Panc1 (cell line): ENCODE data around the gene ZNF282. TPM values are rescaled to one million over a fixed set of nuclear protein-coding genes. Genes with fewer than 3 reads are reported as not detected.

Experiments used
- ATAC-seq: fragments of 200-7000 bp; cut with Tn5 transposase; 2 replicates; pipeline ENCODE4 v1.9.1; 2020; ENCODE audit warnings: mild to moderate bottlenecking, moderate library complexity
- BruUV-seq: library from RNA; stranded (reverse); fragments of 400-500 nt; replicated peaks from 2 replicates; lab custom pipeline; 2021; lab: Mats Ljungman, UMichigan
- CTCF ChIA-PET: fragments of 300-600 bp; sonication (Branson Sonifier 250); formaldehyde crosslinking; loops from one replicate; lab custom pipeline; 2022; ENCODE audit warnings: antibody characterized with exemption; lab: Charles Lee
- POLR2A ChIA-PET: fragments of 300-600 bp; sonication (Branson Sonifier 250); formaldehyde crosslinking; loops from one replicate; lab custom pipeline; 2022; ENCODE audit warnings: antibody characterized with exemption; lab: Charles Lee
- DNase-seq: peaks from one replicate; pipeline ENCODE4 v3.0.0-alpha.2; 2010; ENCODE audit warnings: low read depth, low spot score
- H3K27ac ChIP-seq: 2 replicates; pipeline ENCODE4 v1.5.1; 2011; ENCODE audit warnings: mild to moderate bottlenecking, low read length, inconsistent platforms
- H3K27me3 ChIP-seq: fragments of 200-500 bp; sonication (Bioruptor generic); 2 replicates; pipeline ENCODE4 v1.6.0; 2014; ENCODE audit warnings: low read length, inconsistent platforms; ENCODE audit not compliant: control insufficient read depth, insufficient read depth
- H3K36me3 ChIP-seq: fragments of 200-500 bp; sonication (Bioruptor generic); 2 replicates; pipeline ENCODE4 v1.5.1; 2014; ENCODE audit warnings: inconsistent platforms, mild to moderate bottlenecking, low read length, moderate library complexity; ENCODE audit not compliant: control insufficient read depth, insufficient read depth
- H3K4me1 ChIP-seq: 2 replicates; pipeline ENCODE4 v1.5.1; 2011; ENCODE audit warnings: inconsistent platforms, mild to moderate bottlenecking, low read length, moderate library complexity; ENCODE audit not compliant: control insufficient read depth, insufficient read depth
- H3K4me3 ChIP-seq, 2 experiments: 2 replicates each; pipeline ENCODE4 v1.5.1; 2011 to 2012; ENCODE audit warnings: low read depth in 2 of 2, low read length in 2 of 2, mild to moderate bottlenecking in 2 of 2, inconsistent platforms in 1 of 2, moderate library complexity in 1 of 2
- H3K9me3 ChIP-seq: fragments of 200-500 bp; sonication (Bioruptor generic); 2 replicates; pipeline ENCODE4 v1.5.1; 2014; ENCODE audit warnings: low read depth, mild to moderate bottlenecking, inconsistent platforms, low read length, moderate library complexity; ENCODE audit not compliant: control insufficient read depth, insufficient read depth
- POLR2AphosphoS5 ChIP-seq: IDR thresholded peaks from 2 replicates; pipeline ENCODE4 v1.6.1; 2012; ENCODE audit warnings: mild to moderate bottlenecking, low read depth, low read length, moderate library complexity
- SIN3A ChIP-seq: IDR thresholded peaks from 2 replicates; pipeline ENCODE4 v1.6.1; 2012; ENCODE audit warnings: low read depth, mild to moderate bottlenecking, low read length, moderate library complexity, borderline replicate concordance; ENCODE audit not compliant: insufficient read depth
- TCF7L2 ChIP-seq: IDR thresholded peaks from 2 replicates; pipeline ENCODE4 v1.6.1; 2011; ENCODE audit warnings: mild to moderate bottlenecking, low read depth, low read length, inconsistent platforms
- in situ Hi-C: cut with HindIII; loops from 2 replicates; pipeline ENCODE4 v1.10.0; 2016; ENCODE audit warnings: low sequenced_read_pairs, low pct_unique_long_range_greater_than_20kb
- intact Hi-C: fragments of 100-400 bp; cut with micrococcal nuclease; formaldehyde crosslinking; loops from one replicate; pipeline ENCODE4 v1.10.0; 2022; ENCODE audit not compliant: unreplicated experiment
- total RNA-seq: library from RNA; stranded (reverse); gene quantifications from one replicate; pipeline ENCODE4 v1.2.1, GENCODE V29; 2021; ENCODE audit not compliant: unreplicated experiment
- TF ChIP-seq, protein P1 (sequence below), 2 experiments: IDR thresholded peaks; 2 replicates each; pipeline ENCODE4 v1.6.1; 2011 to 2012; ENCODE audit warnings: low read depth in 2 of 2, control low read depth in 1 of 2, low read length in 1 of 2, mild to moderate bottlenecking in 1 of 2, moderate library complexity in 1 of 2; ENCODE audit not compliant: insufficient read depth in 1 of 2
- TF ChIP-seq, protein P2 (sequence below): fragments of 450-650 bp; IDR thresholded peaks from 2 replicates; pipeline ENCODE4 v1.5.1; 2017; ENCODE audit warnings: mild to moderate bottlenecking

The ZNF282 gene
- total RNA-seq, 1 experiment from 2014 or later, result 31.6 TPM

DNA sequence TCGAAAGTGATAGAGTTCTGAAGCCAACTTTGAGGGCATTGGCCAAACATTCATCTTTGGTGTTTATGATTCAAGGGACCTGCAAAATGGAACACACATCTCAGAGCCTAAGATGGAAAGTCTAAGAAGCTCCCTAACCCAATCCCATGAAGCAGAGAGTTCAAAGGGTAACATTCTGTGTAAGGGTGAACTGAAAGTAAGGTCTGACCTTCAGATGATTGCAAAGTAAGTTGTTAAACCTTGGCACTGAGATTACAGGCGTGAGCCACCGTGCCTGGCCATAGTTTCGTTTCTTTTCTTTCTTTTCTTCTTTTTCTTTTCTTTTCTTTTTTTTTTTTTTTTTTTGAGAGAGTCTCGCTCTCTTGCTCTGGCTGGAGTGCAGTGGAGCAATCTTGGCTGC, 46.4 kb downstream of the ZNF282 start:
- Histone ChIP-seq H3K27ac (no peak overlapping the region), H3K36me3 (no peaks in the 10 kb centered on the region; the same call in 1 of the 2 replicates), H3K9me3 (peaks cover 8% of the 10 kb centered on the region), H3K4me1 (no peaks in the 10 kb centered on the region), H3K27me3 (no peaks in the 10 kb centered on the region; the same call in 1 of the 2 replicates), H3K4me3 (no peak overlapping the region)
- no TSS peak for BruUV-seq
- ATAC-seq (no peak), DNase-seq (no peak)
- CTCF ChIA-PET, result no interaction called here
- in situ Hi-C loops (no loop called here), intact Hi-C loops (no loop called here)
- TF ChIP-seq, protein P1, sequence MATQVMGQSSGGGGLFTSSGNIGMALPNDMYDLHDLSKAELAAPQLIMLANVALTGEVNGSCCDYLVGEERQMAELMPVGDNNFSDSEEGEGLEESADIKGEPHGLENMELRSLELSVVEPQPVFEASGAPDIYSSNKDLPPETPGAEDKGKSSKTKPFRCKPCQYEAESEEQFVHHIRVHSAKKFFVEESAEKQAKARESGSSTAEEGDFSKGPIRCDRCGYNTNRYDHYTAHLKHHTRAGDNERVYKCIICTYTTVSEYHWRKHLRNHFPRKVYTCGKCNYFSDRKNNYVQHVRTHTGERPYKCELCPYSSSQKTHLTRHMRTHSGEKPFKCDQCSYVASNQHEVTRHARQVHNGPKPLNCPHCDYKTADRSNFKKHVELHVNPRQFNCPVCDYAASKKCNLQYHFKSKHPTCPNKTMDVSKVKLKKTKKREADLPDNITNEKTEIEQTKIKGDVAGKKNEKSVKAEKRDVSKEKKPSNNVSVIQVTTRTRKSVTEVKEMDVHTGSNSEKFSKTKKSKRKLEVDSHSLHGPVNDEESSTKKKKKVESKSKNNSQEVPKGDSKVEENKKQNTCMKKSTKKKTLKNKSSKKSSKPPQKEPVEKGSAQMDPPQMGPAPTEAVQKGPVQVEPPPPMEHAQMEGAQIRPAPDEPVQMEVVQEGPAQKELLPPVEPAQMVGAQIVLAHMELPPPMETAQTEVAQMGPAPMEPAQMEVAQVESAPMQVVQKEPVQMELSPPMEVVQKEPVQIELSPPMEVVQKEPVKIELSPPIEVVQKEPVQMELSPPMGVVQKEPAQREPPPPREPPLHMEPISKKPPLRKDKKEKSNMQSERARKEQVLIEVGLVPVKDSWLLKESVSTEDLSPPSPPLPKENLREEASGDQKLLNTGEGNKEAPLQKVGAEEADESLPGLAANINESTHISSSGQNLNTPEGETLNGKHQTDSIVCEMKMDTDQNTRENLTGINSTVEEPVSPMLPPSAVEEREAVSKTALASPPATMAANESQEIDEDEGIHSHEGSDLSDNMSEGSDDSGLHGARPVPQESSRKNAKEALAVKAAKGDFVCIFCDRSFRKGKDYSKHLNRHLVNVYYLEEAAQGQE (IDR thresholded peaks at IDR 0.05; ENCODE audit: insufficient read depth in 1 of 2, low read depth in 2 of 2, low read length in 1 of 2), result no peak
- TF ChIP-seq, protein P2, sequence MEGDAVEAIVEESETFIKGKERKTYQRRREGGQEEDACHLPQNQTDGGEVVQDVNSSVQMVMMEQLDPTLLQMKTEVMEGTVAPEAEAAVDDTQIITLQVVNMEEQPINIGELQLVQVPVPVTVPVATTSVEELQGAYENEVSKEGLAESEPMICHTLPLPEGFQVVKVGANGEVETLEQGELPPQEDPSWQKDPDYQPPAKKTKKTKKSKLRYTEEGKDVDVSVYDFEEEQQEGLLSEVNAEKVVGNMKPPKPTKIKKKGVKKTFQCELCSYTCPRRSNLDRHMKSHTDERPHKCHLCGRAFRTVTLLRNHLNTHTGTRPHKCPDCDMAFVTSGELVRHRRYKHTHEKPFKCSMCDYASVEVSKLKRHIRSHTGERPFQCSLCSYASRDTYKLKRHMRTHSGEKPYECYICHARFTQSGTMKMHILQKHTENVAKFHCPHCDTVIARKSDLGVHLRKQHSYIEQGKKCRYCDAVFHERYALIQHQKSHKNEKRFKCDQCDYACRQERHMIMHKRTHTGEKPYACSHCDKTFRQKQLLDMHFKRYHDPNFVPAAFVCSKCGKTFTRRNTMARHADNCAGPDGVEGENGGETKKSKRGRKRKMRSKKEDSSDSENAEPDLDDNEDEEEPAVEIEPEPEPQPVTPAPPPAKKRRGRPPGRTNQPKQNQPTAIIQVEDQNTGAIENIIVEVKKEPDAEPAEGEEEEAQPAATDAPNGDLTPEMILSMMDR, result no peak
- no peak for TF ChIP-seq POLR2AphosphoS5
- no peak for TF ChIP-seq TCF7L2
- TF ChIP-seq SIN3A, result no peak
- POLR2A ChIA-PET, result no interaction called here

DNA sequence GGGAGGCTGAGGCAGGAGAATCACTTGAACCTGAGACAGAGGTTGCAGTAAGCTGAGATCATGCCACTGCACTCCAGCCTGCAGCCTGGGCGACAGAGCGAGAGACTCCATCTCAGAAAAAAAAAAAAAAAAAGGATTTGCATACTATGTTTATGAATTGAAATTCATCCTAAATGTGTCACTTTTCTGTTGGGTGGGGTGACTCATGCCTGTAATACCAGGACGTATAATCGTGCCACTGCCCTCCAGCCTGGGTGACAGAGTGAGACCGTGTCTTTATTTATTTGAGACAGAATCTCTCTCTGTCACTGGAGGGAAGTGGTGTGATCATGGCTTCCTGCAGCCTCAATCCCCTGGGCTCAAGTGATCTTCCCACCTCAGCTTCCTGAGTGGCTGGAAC, 49.9 kb downstream of the ZNF282 start:
- Histone ChIP-seq H3K4me1 (no peaks in the 10 kb centered on the region), H3K27me3 (no peaks in the 10 kb centered on the region), H3K9me3 (peaks cover 8% of the 10 kb centered on the region), H3K27ac (no peak overlapping the region), H3K4me3 (no peak overlapping the region), H3K36me3 (no peaks in the 10 kb centered on the region)
- in situ Hi-C loops (no loop called here), intact Hi-C loops (no loop called here)
- POLR2A ChIA-PET, result no interaction called here
- DNase-seq, result no peak
- TF ChIP-seq, protein P1 (IDR thresholded peaks at IDR 0.05; ENCODE audit: insufficient read depth in 1 of 2, low read depth in 2 of 2, low read length in 1 of 2), result no peak
- TF ChIP-seq POLR2AphosphoS5 (no peak), SIN3A (no peak), TCF7L2 (no peak)
- TF ChIP-seq, protein P2, result no peak
- ATAC-seq, result peak; percentile 51; the same call in 1 of the 2 replicates
- no TSS peak for BruUV-seq
- CTCF ChIA-PET, result no interaction called here
